ENCODE data around the gene EIPR1.

Gene EIPR1

DNA sequence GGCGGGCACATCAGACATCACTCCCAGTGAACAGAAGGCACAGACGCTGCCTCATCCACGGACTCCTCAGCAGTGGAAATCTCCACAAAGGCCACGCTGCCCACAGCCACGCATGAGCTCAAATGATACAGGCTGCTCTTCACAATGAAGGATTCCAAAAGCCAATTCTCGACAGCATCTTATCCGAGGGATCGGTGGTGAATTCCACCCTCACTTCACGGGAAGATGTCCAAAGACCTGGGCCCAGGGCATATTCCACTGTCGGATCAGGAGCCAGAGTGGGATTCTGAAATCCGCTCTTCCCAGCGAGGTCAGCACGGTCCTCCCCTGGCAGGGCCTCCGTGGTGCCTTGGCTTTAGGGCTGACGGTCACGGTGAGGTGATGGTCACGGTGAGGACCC is 55.8 kb downstream of the EIPR1 start:
- DNase-seq = no peak

DNA sequence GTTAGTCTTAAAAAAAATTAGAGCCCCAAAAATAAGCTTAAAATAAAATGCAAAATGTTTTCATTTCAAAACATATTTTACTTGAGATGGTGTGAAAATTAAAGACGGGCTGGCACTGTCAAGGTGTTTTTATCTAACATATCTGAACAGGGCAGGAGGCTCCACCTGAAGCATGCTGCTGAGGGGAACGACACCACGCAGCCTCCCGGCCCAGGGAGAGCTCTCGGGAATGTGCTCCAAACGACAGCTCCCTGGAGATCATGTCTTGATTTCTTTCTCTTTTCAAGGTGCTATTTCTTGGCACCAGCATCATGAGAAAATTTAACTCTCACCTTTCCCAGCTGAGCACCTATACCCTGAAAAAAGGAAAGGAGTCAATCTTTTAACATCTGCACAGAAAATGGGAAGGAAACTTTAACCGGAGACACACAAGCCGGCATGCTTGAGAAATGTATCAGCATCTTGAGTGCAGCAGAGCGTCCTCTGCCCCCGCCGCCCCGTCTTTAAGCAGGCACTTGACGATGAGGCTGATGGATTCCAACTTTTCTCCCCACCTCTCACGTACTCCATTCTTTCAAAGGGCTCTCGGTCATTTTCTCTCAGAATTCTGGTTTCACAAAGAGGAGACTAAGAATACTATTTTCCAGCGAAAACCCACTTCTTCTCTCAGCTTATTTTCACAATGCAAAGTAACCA is 56.6 kb downstream of the EIPR1 start:
- DNase-seq = no peak

DNA sequence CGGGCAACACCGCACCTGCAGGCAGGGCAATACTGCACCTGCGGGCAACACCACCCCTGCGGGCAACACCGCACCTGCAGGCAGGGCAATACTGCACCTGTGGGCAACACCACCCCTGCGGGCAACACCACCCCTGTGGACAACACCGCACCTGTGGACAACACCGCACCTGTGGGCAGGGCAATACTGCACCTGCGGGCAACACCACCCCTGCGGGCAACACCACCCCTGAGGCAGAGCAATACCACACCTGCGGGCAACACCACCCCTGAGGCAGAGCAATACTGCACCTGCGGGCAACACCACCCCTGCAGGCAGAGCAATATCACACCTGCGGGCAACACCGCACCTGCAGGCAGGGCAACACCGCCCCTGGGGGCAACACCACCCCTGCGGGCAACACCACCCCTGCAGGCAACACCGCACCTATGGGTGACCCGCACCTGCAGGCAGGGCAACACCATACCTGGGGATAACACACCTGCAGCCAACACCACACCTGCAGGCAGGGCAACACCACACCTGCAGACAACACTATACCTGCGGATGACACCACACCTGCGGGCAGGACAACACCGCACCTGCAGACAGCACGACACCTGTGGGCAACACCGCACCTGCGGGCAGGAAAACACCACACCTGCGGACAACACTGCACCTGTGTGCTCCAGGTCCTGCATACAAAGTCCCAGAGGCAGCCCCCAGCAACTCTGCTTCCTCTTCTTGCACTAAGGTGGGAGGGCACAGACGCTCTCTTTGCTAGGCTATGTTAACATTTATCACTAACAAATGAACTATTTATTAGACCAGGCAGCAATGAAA is 57.7 kb downstream of the EIPR1 start:
- DNase-seq = no peak

DNA sequence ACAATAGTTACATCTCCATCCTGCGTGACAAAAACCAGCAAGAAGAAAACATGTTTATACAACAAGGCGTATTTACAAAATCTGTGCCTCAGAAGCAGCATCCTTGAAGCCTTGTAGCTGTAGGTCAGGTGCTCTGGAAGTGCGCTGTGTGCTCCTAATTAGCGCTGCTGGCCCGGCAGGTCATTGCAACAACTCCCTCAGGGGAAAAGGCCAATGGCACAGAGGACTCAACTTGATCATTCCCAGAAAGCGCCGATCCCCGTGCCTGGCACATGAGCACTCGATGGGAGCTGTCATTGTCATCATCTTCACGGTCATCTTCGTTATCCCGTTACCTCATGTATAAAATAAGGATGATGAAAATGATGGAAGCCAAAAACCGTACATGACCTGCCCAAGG is 58.5 kb downstream of the EIPR1 start:
- no peak for DNase-seq

DNA sequence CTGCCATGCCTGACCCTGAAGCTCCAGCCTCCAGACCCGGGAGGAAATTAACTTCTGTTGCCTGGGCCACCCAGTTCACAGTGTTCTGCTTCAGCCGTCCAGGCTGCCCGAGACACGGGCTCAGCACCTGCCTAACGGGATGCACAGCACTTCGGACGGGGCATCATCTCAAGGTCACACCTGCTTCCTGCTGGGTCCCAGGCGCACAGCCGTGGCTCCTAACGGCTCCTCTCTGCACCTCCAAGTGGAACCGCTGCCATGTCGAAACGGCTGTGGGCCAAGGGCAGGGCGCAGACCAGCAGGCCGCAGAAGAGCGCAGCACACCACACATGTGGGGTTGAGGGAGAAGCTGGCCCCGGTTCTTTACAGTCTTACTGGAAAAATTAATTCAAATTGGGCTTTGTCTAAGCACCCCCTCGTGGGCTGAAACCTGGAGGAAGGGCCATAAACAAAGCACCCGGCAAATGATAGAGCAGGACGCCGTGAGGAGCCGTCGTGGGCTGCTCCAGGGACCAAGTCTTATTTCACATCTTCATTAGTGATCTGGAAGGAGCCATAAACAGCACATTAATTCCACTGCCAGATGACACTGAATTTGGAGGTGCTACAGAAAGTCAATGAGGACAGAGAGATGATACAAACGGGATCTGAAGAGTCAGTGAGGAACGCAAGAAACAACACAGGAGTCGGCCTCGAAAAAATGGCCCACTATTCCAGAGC is 59.6 kb downstream of the EIPR1 start:
- DNase-seq = no peak

DNA sequence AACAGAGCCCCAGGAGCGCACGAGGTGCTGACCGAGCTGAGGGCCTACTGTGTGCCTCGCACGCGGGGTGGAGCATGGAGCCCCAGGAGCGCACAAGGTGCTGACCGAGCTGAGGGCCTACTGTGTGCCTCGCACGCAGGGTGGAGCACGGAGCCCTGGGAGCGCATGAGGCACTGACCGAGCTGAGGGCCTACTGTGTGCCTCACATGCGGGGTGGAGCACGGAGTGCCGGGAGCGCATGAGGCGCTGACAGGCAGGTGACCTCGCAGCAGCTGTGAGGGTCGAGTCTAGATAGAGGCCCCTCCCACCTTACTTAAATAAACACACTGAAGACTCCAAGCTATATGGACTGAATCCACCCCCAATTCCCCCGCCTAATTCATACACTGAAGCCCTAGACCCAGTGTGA is 60.3 kb downstream of the EIPR1 start:
- no peak for DNase-seq

DNA sequence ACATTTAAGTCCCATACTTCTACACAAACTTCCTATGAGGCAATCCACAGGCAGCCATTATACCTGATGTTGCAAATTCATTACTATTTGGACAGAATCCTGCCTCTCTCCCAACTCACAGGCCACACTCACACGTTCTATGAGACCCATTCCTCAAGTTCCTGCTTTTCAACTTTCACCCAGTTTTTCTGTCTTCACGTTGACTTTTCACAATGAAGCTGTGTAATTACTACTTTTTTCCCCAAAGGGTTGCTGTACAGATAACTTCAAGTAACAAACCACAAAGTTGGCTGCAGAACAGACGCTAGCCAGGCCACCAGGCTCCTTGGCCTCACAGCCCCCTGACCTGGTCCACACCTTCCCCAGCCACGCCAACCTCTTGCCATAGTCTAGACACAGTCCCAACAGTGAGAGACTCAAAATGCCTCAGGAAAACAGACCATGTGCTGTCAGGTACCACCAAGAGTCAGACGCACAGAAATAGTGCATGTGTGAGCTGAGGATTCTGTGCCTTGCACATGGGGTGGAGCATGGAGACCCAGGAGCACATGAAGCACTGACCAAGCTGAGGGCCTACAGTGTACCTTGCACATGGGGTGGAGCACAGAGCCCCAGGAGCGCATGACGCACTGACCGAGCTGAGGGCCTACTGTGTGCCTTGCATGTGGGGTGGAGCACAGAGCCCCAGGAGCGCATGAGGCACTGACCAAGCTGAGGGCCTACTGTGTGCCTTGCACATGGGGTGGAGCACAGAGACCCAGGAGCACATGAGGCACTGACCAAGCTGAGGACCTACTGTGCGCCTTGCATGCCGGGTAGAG is 61.0 kb downstream of the EIPR1 start:
- no peak for DNase-seq

DNA sequence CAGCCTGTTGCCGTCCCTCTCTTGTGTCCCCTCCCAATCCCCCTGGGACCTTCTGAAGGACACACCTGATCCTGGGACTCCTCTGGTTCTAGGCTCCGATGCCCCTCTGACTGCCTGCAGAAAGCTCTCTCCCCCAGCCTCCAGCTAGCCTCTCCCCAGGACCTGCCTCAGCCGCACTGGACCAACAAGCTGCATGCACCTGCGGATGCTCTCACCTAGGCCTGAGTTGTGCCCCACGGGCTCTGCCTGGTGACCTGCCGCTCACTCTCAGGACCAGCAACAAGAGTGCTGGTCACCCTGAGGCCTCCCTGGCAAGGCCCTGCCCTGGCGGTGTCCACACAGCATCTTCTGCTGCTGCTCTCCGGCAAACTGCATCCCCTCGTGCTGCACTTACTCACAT is 63.0 kb downstream of the EIPR1 start:
- no peak for DNase-seq

DNA sequence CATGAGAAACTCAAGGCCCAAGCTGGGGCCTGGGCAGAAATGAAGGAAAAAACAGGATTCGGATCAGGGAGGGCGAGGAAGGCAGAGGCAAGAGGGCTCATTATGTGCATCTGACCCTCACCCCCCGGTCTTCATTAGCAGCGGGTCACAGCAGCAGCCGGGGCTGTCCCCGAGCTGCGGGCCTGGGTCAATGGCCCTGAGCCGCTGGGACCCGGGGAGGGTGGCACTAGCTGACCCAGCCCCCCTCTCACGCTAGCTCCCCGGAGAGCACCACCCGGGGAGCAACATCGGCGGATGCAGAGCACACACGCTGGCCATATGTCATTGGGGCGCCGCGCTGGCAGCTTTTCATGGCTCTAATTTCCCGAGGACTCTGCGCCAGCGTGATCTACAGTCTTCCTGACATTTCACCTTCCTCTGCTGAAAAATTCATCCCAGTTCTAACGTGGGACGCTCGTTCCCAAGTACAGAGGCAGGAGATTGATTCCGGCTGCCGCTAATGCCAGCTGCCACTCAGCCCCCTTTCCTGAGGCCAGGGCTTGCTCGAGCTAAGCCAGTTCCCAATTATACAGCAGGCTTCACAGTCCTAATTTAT is 63.7 kb downstream of the EIPR1 start:
- DNase-seq = no peak

DNA sequence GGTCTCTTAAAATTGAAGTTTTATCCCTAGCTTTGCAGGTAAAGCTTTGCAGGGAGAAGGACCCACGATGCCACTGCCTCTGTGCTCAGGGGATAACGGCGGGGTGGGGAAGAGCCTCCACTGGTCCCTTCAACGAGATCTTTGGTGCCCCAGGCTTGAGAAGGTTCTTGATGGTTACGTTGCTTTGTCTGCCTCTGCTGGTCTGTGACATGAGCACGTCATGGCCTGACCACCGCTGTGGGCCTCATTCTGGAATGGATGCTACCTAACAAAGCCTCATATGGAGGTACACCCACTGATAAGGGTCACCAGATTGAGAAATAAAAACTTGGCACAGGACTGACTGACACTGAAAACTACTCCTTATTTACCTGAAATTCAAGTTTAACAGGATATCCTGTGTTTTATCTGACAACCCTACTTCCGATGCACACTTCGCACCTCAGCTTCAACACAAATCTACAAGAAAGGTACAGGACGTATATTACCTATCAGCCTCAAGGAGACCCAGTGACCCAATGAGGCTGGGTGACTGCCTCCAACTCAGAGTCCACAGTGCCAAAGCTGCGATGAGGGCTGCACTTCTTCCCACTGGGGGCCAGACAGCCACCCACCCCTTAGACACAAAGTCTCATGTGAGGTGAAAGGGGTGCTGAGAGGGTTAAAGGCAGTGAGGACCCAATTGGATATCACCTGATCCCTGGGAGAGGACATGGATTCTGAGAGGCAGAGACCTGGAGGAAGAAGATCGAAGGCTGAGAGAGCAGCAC is 64.9 kb downstream of the EIPR1 start:
- DNase-seq = no peak

DNA sequence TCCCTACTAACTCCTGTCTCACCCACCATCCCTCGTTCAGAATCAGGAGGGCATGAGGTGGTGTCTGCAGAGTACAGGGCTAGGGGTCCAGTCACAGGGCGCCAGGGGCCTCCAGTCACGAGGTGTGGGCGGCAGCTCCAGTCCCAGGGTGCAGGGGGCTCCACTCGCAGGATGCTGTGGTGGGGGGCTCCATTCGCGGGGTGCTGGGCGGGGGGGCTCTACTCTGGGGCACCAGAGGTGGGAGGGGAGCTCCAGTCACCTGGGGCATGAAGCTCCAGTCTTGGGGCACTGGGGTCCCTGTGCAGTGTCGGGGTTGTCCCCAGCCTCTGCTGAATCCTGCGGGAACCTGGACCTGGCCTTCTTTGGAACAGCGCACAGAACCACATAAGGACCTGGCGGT is 66.0 kb downstream of the EIPR1 start:
- DNase-seq = no peak

DNA sequence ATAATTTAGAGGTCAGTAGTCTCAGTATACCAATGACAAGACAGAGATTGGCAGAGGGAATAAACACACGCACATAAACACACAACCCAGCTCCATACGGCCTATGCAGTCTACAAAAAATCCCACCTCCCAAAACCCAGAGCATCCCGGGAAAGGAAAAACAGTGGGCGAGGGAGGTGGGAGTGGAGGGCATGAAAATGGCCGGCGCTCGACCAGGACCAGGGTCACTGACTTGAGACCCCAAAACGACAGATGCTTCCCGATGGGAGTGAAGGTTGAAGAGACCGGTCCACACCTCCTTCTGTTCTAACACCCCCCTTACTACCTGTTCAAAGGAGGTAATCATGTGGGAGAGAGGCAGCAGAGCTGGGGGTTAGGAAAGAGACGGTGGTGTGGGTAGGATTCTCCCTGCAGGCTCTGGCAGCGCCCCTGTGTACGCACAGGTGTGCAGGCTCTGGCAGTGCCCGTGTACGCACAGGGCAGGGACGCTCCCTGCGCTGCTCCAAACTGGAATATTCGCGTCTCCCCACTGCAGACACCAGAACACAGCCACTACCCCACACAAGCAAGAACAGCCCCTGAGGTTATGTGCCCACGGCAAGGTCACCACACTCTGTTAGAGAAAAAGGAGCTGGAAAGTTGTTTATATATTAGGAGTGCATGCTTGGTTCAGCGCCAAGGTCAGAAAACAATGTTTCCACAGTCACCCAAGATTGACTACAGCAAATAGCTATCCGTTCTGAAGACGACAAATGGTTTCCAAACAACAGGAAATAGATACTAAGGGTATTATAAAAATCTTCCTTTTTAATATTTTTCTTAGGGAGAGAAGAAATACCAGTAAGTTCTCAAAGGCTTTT is 67.9 kb downstream of the EIPR1 start:
- DNase-seq = no peak

DNA sequence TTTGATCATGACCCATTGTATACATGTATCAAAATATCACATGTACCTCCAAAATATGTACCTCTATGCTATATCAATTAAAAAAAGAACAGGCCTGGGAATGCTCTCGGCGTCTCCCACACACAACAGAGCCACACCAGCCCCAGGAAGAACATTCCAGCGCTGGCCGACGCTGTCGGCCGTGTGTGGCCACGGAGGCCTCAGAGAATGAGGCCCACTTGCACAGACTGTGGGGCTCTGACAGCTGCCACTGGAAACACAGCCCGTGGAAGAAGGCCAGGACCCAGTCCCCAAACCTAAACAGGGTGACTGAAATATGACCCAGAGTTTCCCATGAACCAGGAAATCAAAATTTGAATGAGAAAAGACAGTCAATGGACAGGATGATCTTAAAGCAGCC is 69.7 kb downstream of the EIPR1 start:
- no peak for DNase-seq

DNA sequence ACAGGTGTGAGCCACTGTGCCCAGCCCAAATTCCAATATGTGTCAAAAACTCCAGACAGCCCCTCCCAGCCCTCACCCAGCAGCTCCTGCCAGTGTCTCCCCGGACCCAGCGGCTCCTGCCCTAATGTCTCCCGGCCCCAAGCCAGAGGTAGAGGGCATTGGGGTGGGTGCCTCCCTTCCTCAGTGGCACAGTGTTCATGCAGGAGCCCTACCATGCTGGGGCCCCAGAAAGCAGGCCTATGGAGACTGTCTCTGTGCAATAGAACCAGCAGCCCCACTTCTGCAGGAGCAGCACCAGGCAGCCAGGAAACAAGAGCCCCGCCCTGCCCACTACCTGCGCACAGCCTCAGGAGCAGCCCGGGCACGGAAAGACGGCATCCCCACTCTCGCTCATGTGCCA is 70.4 kb downstream of the EIPR1 start:
- no peak for DNase-seq

DNA sequence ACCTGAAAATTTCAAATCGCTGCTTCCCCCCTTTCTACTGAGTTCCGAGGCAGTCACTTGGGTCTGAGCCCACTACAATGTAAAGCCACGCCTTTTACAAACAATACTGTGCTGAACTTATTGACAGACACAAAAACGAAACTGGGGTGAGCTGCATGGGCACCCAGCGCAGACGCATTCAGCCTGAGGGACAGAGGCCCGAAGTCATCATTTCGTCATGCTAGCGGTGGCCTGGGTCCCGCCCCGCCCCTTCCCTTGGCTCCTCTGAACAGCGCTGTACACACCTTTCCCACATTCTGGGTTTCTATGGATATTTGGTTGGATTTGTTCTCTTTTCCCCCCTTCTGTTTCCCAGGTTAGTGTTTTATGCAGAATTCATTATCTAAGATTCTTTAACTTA is 71.7 kb downstream of the EIPR1 start:
- DNase-seq = no peak

DNA sequence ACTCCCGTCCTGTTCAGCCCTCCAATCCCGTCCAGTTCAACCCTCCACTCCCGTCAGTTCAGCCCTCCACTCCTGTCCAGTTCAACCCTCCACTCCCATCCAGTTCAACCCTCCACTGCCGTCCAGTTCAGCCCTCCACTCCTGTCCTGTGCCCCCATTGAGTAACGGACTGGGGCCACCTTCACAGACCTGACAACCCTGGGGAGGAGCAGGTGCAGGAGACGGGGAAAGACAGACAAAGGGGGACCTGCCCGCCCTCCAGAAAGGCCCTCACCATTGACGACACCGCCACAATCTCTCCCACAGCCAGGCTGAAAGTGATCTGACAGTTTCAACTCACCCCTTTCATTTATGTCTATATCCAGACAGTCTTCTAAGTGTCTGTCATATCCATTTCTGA is 72.2 kb downstream of the EIPR1 start:
- DNase-seq = no peak

DNA sequence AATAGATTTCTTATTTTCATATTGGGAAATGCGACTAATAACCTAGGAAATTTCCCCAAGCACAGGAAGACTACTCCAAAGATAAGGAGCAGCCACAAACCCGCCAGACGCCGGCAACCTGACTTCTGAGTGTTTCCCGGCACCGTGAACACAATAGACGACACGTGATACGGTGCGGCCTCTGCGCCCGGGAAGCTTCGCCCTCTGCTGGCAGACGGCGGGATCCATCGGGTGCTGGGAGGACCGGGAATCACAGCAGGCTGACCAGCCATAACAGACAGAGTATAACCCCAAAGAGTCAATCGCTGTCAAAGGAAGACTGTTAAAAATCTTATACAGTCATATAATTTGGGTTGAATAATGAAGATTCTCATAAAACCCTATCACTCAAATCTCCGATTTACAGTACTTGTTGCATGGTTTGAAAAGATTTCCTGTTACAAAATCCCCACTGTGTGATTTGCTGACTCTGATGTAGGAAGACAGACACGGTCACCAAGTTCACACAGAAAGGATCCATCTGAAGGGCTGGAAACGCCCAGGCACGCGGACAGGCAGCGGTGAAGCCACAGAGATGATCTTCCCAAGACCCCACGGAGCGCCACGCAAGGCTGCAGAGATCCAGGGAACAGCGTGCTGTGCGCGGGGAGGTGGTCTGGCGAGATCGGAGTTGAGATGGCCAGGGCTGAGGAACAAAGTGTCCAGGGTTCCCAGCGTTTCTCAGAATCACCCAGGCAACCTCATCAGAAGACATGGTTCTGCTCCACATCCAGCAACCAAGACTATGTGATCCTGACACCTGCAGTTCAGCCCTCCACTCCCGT is 73.8 kb downstream of the EIPR1 start:
- peak; percentile 73 for DNase-seq

DNA sequence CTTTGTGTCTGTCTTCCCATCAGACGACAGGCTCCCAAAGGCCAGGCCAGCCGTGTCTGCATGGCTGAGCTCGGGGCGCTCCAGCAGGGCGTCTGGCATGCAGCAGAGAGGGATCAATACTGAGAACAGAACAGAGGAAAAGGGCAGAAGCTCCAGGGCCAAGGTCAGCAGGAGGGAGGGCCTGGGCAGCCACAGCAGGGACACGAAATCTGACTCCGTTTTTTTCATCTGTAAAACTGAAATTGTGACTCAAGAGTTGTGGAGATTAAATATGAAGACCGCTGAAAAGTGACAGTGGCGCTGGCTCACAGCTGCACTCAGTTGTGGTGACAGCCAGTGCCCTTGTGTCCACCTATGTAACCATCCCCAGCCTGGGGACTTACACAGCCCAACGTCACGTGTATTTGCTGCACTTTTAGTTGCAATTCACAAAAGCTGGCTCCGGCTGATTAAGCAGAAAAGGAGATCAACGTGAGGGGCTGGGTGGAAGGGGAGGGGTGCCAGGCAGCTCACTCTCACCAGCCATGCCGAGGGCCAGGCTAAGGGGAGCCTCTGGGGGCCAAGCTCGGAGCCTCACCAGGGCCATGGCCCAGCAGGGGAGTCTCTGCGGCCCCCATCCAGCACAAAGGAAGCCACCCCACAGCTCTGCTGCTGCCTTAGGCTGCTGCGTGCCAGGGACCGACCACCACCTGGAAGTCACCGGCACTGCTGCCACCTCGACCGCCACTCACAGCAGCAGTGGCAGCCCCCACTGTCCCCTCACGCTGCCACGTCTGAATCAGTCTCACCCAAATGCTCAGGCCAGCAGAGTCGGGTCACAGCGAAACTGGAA is 74.7 kb downstream of the EIPR1 start:
- DNase-seq = no peak

DNA sequence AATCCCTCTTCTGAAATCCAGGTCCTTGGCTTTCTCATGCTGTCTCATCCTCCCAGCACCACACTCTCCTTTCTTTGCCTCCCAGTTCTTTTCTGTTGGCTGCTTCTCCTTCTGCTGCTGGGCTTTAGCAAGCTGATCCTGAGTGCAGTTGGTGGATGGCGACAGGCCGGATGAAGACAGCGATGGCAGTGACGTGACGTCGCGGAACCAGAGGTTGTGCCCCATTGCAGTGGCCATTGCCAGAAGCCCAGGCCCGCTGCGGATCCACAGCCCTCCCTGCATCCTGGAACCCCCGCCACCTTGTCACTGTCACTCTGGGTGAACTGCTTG is 75.2 kb downstream of the EIPR1 start:
- no peak for DNase-seq
